Heart left ventricle (tissue), 13 donors: Measurements from ENCODE around the gene TRIM3.

ENCODE experiments used
- POLR2A ChIP-seq, 2 donors: fragments of 450-650 bp; IDR thresholded peaks; one replicate each; pipeline ENCODE4 v1.6.1; 2017; ENCODE audit warnings: antibody characterized with exemption in 2 of 2, mild to moderate bottlenecking in 2 of 2, moderate library complexity in 2 of 2
- TF ChIP-seq, protein P1 (sequence below), 12 donors: fragments of 200-600 bp; sonication (generic) in 4 of 12; IDR thresholded peaks; one replicate each; pipeline versions ENCODE4 v1.5.0 to v1.8.0; 2018 to 2022; ENCODE audit warnings: antibody characterized with exemption in 12 of 12, mild to moderate bottlenecking in 5 of 12
- donor health status: ischemic (EF 13 %, LVEDD 7.1; RV severe dilation, severe dysfunction).
- donor health status: DM: no; HTN: yes; CAD: no.
- donor health status: DM: no; HTN: no; CAD: no.
- donor health status: ischemic (EF 25% LVEDD 6.9; RV normal size, moderate dysfunction).
- donor health status: ischemic (EF 25% LVEDD 5.7; RV mildly dilated, moderate dysfunction).
- donor health status: ischemic (EF 35%, LVEDD 5.7; RV mildly dilated, moderate dysfunction).
- donor health status: nonischemic (EF 11% LVEDD 7.7; RV severe dilation, severe dysfunction).
- donor health status: DM: yes; HTN: yes; CAD: no.
- donor health status: PGD.
- donor health status: ischemic (EF 29% LVEDD 5.4; RV normal size, mild dysfunction).
- donor health status: nonischemic (EF 23%, LVEDD 6.1; RV moderate dilation, normal function).

DNA sequence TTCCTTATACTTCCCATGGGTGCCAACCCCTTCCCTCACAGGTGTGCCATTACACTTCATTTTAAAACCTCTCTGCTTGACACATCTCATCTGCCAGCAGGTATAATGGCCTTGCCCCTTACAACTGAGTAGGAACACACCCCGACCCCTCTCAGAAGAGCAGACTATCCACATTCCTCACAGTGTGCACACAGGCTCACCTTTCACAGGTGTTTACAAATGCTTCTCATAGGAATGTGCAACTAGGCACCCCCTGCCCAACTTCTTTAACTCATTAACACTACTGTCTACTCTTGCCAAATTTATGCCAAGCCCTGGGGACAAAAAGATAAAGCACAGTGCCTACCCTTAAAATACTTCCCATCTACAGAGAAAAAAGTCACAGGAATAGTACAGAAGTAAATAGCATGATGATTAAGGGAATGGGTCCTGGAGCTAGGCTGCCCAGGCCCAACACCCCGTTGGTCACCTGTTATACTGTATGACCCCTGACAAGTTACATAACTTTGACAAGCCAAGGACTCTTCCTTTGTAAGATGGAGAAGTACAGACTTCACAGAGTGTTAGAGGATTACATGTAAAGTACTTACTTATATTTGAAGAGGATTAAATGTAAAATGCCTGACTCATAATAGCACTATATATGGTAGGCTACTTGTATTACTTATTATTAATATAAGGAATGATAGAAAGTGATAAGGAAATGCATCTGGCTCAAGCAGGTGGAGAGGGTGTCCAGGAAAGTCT lies 15.2 kb downstream of the TRIM3 start:
- no peak for TF ChIP-seq POLR2A (IDR thresholded peaks at IDR 0.05)
- TF ChIP-seq, protein P1, sequence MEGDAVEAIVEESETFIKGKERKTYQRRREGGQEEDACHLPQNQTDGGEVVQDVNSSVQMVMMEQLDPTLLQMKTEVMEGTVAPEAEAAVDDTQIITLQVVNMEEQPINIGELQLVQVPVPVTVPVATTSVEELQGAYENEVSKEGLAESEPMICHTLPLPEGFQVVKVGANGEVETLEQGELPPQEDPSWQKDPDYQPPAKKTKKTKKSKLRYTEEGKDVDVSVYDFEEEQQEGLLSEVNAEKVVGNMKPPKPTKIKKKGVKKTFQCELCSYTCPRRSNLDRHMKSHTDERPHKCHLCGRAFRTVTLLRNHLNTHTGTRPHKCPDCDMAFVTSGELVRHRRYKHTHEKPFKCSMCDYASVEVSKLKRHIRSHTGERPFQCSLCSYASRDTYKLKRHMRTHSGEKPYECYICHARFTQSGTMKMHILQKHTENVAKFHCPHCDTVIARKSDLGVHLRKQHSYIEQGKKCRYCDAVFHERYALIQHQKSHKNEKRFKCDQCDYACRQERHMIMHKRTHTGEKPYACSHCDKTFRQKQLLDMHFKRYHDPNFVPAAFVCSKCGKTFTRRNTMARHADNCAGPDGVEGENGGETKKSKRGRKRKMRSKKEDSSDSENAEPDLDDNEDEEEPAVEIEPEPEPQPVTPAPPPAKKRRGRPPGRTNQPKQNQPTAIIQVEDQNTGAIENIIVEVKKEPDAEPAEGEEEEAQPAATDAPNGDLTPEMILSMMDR (IDR thresholded peaks at IDR 0.05): no peak
